Kidney epithelial cell (primary cell): ENCODE data around the gene GMPR2. TPM values are rescaled to one million over a fixed set of nuclear protein-coding genes. Genes with fewer than 3 reads are reported as not detected.

ENCODE experiments used
- DNase-seq: peaks from one replicate; pipeline ENCODE4 v3.0.0-alpha.2; 2010; ENCODE audit warnings: low read depth
- H3K27me3 ChIP-seq: 2 replicates; pipeline ENCODE4 v1.6.0; 2011; ENCODE audit warnings: low read length; ENCODE audit not compliant: control insufficient read depth, insufficient read depth
- H3K36me3 ChIP-seq: 2 replicates; pipeline ENCODE4 v1.5.1; 2011; ENCODE audit warnings: low read length; ENCODE audit not compliant: control insufficient read depth, insufficient read depth
- H3K4me3 ChIP-seq: 2 replicates; pipeline ENCODE4 v1.5.1; 2011; ENCODE audit warnings: low read depth, mild to moderate bottlenecking, control low read depth, low read length
- CTCF ChIP-seq: IDR thresholded peaks from 2 replicates; pipeline ENCODE4 v1.5.1; 2011; ENCODE audit warnings: mild to moderate bottlenecking, moderate library complexity, low read length, control low read depth, inconsistent platforms; ENCODE audit not compliant: insufficient read depth, poor library complexity, severe bottlenecking
- total RNA-seq: library from RNA; depleted of rRNA; stranded (reverse); fragments of >200 nt; gene quantifications from 2 replicates; pipeline ENCODE4 v1.2.3, GENCODE V29; 2015

Gene GMPR2
- total RNA-seq, 1 donor from 2014 or later: 54.7 TPM

GRCh38 chr14:24284501-24285035, 51.8 kb downstream of the GMPR2 start:
- no peak overlapping the region for H3K4me3 ChIP-seq
- no peaks in the 10 kb centered on the region for H3K27me3 ChIP-seq
- no peaks in the 10 kb centered on the region for H3K36me3 ChIP-seq
- TF ChIP-seq CTCF: no peak
- DNase-seq: no peak

GRCh38 chr14:24285351-24285750, 52.6 kb downstream of the GMPR2 start:
- H3K4me3 ChIP-seq: no peak overlapping the region
- no peaks in the 10 kb centered on the region for H3K36me3 ChIP-seq
- no peak for DNase-seq
- TF ChIP-seq CTCF: no peak
- no peaks in the 10 kb centered on the region for H3K27me3 ChIP-seq

DNA sequence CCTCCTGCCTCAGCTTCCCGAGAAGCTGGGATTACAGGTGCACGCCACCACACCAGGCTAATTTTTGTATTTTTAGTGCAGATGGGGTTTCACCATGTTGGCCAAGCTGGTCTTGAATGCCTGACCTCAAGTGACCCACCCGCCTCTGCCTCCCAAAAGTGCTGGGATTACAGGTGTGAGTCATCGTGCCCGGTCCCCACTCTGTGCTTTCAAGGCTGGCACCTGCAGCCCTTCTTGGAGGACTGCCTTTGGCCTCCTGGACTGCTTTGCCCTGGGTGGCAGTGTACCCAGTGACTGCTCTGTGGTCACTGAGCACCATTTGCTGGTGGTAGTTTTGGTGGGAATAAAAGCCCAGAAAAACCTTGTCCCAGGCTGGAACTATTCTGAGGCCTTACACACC, 54.3 kb downstream of the GMPR2 start:
- no peak overlapping the region for H3K4me3 ChIP-seq
- no peak for DNase-seq
- peaks cover 1% of the 10 kb centered on the region for H3K36me3 ChIP-seq
- TF ChIP-seq CTCF: no peak
- no peaks in the 10 kb centered on the region for H3K27me3 ChIP-seq

Other genes with a start within 250 kb of the GMPR2 start
- 6.4 and 16.7 TPM in 2 replicates for gene DHRS4L2, start 244.0 kb upstream of the GMPR2 start, total RNA-seq
- 1.5 and 2.3 TPM in 2 replicates for gene CARMIL3, start 180.9 kb upstream of the GMPR2 start, total RNA-seq
- gene CPNE6, start 161.4 kb upstream of the GMPR2 start, total RNA-seq: not detected in 2 replicates
- gene PCK2, start 138.6 kb upstream of the GMPR2 start, total RNA-seq: 127 and 142 TPM in 2 replicates
- gene DCAF11, start 118.2 kb upstream of the GMPR2 start, total RNA-seq: 63.3 and 83.9 TPM in 2 replicates
- gene NRL, start 118.0 kb upstream of the GMPR2 start, total RNA-seq: 3.6 and 4.8 TPM in 2 replicates
- gene FITM1, start 102.3 kb upstream of the GMPR2 start, total RNA-seq: not detected in 2 replicates
- 216 and 234 TPM in 2 replicates for gene PSME1, start 96.7 kb upstream of the GMPR2 start, total RNA-seq
- 17.1 and 23.2 TPM in 2 replicates for gene EMC9, start 91.3 kb upstream of the GMPR2 start, total RNA-seq
- 110 and 115 TPM in 2 replicates for gene PSME2, start 86.3 kb upstream of the GMPR2 start, total RNA-seq
- 70.7 and 77.0 TPM in 2 replicates for gene RNF31, start 85.4 kb upstream of the GMPR2 start, total RNA-seq
- 66.5 and 71.3 TPM in 2 replicates for gene IRF9, start 71.7 kb upstream of the GMPR2 start, total RNA-seq
- 69.2 and 77.8 TPM in 2 replicates for gene REC8, start 60.8 kb upstream of the GMPR2 start, total RNA-seq
- gene IPO4, start 44.1 kb upstream of the GMPR2 start, total RNA-seq: 59.3 and 67.2 TPM in 2 replicates
- gene TM9SF1, start 37.5 kb upstream of the GMPR2 start, total RNA-seq: 55.6 and 58.1 TPM in 2 replicates
- not detected in 2 replicates for gene TSSK4, start 27.2 kb upstream of the GMPR2 start, total RNA-seq
- 92.8 and 112 TPM in 2 replicates for gene CHMP4A, start 19.4 kb upstream of the GMPR2 start, total RNA-seq
- gene MDP1, start 16.9 kb upstream of the GMPR2 start, total RNA-seq: 11.8 and 19.9 TPM in 2 replicates
- gene NEDD8, start 562 bp upstream of the GMPR2 start, total RNA-seq: 157 and 180 TPM in 2 replicates
- 57.3 and 67.2 TPM in 2 replicates for gene TINF2, start 9.7 kb downstream of the GMPR2 start, total RNA-seq
- gene TGM1, start 30.2 kb downstream of the GMPR2 start, total RNA-seq: 3.1 and 12.3 TPM in 2 replicates
- gene RABGGTA, start 38.7 kb downstream of the GMPR2 start, total RNA-seq: 54.0 and 59.2 TPM in 2 replicates
- gene DHRS1, start 66.9 kb downstream of the GMPR2 start, total RNA-seq: 44.9 and 48.5 TPM in 2 replicates
- 27.1 and 28.7 TPM in 2 replicates for gene NOP9, start 66.9 kb downstream of the GMPR2 start, total RNA-seq
- 1.1 and 3.8 TPM in 2 replicates for gene CIDEB, start 75.0 kb downstream of the GMPR2 start, total RNA-seq
- gene LTB4R2, start 77.2 kb downstream of the GMPR2 start, total RNA-seq: 1.5 and 8.0 TPM in 2 replicates
- gene LTB4R, start 78.6 kb downstream of the GMPR2 start, total RNA-seq: 2.8 and 4.7 TPM in 2 replicates
- gene ADCY4, start 102.1 kb downstream of the GMPR2 start, total RNA-seq: 4.0 and 9.0 TPM in 2 replicates
- gene RIPK3, start 107.1 kb downstream of the GMPR2 start, total RNA-seq: 2.3 and 2.9 TPM in 2 replicates
- 8.0 and 14.0 TPM in 2 replicates for gene NFATC4, start 135.3 kb downstream of the GMPR2 start, total RNA-seq
- 6.0 and 6.3 TPM in 2 replicates for gene NYNRIN, start 166.1 kb downstream of the GMPR2 start, total RNA-seq
- gene CBLN3, start 196.7 kb downstream of the GMPR2 start, total RNA-seq: 0.34 and 0.88 TPM in 2 replicates
- 44.0 and 47.8 TPM in 2 replicates for gene KHNYN, start 197.0 kb downstream of the GMPR2 start, total RNA-seq
- 29.7 and 44.8 TPM in 2 replicates for gene SDR39U1, start 209.8 kb downstream of the GMPR2 start, total RNA-seq